NCI-H187 treated with DMSO at 0.1 percent for 48 hours (cell line): Measurements from ENCODE around the gene ATP1B3.
"Not testable (repeated sequence)": the region's sequence is repeated elsewhere in the genome, so short reads cannot be mapped to it uniquely, and the experiment has no call there.

ENCODE experiments used
- DNase-seq: peaks from one replicate; lab custom pipeline; 2025; lab: John Stamatoyannopoulos, UW

The ATP1B3 gene

GRCh38 chr3:141909408-141909807, 33.0 kb downstream of the ATP1B3 start:
- DNase-seq = no peak

GRCh38 chr3:141909986-141910385, 33.5 kb downstream of the ATP1B3 start:
- not testable (repeated sequence) for DNase-seq

GRCh38 chr3:141913150-141913811, 36.8 kb downstream of the ATP1B3 start:
- DNase-seq = no peak

GRCh38 chr3:141914311-141914710, 37.9 kb downstream of the ATP1B3 start:
- no peak for DNase-seq

- DNase-seq = no peak
Observed at GRCh38 chr3:141915016-141915415, 38.6 kb downstream of the ATP1B3 start.

- DNase-seq = no peak
Observed at GRCh38 chr3:141915766-141916165, 39.3 kb downstream of the ATP1B3 start.

- no peak for DNase-seq
Observed at GRCh38 chr3:141920701-141921100, 44.3 kb downstream of the ATP1B3 start.

- DNase-seq = no peak
Observed at GRCh38 chr3:141921316-141921715, 44.9 kb downstream of the ATP1B3 start.

- not testable (repeated sequence) for DNase-seq
Observed at GRCh38 chr3:141925677-141926076, 49.2 kb downstream of the ATP1B3 start.

GRCh38 chr3:141926929-141927328, 50.5 kb downstream of the ATP1B3 start:
- DNase-seq = no peak

GRCh38 chr3:141928631-141929270, 52.3 kb downstream of the ATP1B3 start:
- DNase-seq = no peak

- no peak for DNase-seq
Observed at GRCh38 chr3:141929341-141929995, 53.0 kb downstream of the ATP1B3 start.

GRCh38 chr3:141930801-141931200, 54.4 kb downstream of the ATP1B3 start:
- no peak for DNase-seq

- no peak for DNase-seq
Observed at GRCh38 chr3:141933421-141934300, 57.2 kb downstream of the ATP1B3 start.

GRCh38 chr3:141934354-141934753, 57.9 kb downstream of the ATP1B3 start:
- DNase-seq = no peak

- no peak for DNase-seq
Observed at GRCh38 chr3:141938011-141938500, 61.6 kb downstream of the ATP1B3 start.

- DNase-seq = no peak
Observed at GRCh38 chr3:141939759-141940158, 63.3 kb downstream of the ATP1B3 start.

- DNase-seq = no peak
Observed at GRCh38 chr3:141940194-141940776, 63.8 kb downstream of the ATP1B3 start.

GRCh38 chr3:141941093-141941492, 64.7 kb downstream of the ATP1B3 start:
- DNase-seq = no peak

GRCh38 chr3:141942006-141942405, 65.6 kb downstream of the ATP1B3 start:
- DNase-seq = no peak

GRCh38 chr3:141945726-141946485, 69.5 kb downstream of the ATP1B3 start:
- DNase-seq = no peak
